ENCODE measurements around the gene CDC42BPG. TPM values are rescaled to one million over a fixed set of nuclear protein-coding genes. Genes with fewer than 3 reads are reported as not detected.

CDC42BPG gene
- total RNA-seq, 2 donors from 2014 or later = 17.2 to 24.0 TPM

DNA sequence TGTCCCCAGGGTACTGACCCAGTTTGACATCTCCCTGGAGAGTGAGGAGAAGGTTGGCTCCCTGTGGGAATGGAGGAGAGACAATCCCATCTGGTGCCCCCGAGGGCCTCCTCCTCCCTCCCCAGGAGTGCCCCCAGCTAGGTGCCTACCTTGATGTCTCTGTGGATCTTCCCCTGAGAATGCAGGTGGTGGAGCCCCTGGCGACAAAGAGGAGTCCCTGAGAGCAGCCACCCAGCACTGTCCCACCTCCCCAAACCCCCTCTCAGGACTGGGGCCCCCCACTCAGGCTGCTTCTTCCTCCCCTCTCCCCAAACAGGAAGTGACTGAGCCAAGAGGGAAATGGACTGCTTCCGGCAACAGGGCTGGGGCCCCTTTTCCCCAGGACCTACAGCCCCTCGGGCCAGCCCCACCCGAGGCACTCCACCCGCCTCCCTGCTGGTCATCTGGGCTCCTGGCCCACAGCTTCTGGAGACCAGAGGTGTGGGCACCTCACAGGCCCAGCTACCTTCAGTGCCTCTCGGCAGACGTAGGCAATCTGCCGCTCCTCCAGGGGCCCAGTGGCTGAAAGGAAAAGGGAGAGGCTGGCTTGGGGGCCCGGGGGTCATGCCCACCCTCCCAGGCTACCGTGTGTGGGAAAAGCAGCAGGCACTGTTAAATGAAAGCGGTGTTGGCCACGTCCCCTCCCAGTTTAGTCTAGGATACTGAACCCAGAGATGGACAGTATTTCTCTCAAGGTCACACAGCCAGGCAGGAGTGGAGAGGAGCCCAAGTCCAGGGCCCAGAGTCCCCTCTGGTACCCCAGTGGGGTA is 42.7 kb downstream of the CDC42BPG start:
- Histone ChIP-seq H3K27me3 (replicated peaks; ENCODE audit: insufficient read depth) (no peaks in the 10 kb centered on the region), H3K4me3 (no peak overlapping the region), H3K36me3 (peaks cover 0 to 7% of the 10 kb centered on the region in 2 donors), H3K9me3 (no peaks in the 10 kb centered on the region), H3K27ac (peak overlapping the region; percentile 78 to 83), H3K4me1 (replicated peaks) (peaks cover 7% of the 10 kb centered on the region)
- TF ChIP-seq POLR2A (IDR thresholded peaks at IDR 0.05) (no peak), POLR2AphosphoS5 (IDR thresholded peaks at IDR 0.05) (no peak)
- TF ChIP-seq, protein P1, sequence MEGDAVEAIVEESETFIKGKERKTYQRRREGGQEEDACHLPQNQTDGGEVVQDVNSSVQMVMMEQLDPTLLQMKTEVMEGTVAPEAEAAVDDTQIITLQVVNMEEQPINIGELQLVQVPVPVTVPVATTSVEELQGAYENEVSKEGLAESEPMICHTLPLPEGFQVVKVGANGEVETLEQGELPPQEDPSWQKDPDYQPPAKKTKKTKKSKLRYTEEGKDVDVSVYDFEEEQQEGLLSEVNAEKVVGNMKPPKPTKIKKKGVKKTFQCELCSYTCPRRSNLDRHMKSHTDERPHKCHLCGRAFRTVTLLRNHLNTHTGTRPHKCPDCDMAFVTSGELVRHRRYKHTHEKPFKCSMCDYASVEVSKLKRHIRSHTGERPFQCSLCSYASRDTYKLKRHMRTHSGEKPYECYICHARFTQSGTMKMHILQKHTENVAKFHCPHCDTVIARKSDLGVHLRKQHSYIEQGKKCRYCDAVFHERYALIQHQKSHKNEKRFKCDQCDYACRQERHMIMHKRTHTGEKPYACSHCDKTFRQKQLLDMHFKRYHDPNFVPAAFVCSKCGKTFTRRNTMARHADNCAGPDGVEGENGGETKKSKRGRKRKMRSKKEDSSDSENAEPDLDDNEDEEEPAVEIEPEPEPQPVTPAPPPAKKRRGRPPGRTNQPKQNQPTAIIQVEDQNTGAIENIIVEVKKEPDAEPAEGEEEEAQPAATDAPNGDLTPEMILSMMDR (IDR thresholded peaks at IDR 0.05) = no peak
- no peak for DNase-seq (ENCODE audit: low spot score)
- 48% methylated on average over 11 of the region's 13 CpGs for WGBS
- intact Hi-C loops (cut with DNase I) = loop anchor here (2.0 kb wide), 1 partner anchor 27 kb away; no protein-coding TSS in a partner anchor

DNA sequence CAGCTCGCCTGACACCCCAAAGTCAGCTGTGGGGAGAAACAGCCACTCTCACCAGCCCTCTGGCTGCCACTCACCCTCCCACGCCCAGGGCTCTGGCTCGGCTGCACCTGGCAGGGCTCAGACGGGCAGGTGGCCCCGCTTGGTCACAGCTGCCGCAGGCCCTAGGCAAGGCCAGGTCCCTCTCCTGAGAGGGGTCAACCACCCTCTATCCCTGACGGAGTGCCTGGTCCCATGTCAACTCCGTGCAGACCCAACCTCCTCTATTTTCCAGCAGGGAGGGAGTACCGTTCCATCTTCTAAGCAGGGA is 43.3 kb downstream of the CDC42BPG start:
- no peak overlapping the region for H3K4me3 ChIP-seq
- 74% methylated on average over 9 of the region's 9 CpGs for WGBS
- H3K27me3 ChIP-seq (replicated peaks; ENCODE audit: insufficient read depth) = no peaks in the 10 kb centered on the region
- no peak overlapping the region for H3K27ac ChIP-seq
- no peaks in the 10 kb centered on the region for H3K9me3 ChIP-seq
- DNase-seq (ENCODE audit: low spot score) = no peak
- intact Hi-C loops (cut with DNase I) = no loop called here
- peaks cover 5 to 7% of the 10 kb centered on the region in 2 donors for H3K36me3 ChIP-seq
- TF ChIP-seq POLR2AphosphoS5 (IDR thresholded peaks at IDR 0.05) = no peak
- H3K4me1 ChIP-seq (replicated peaks) = peaks cover 7% of the 10 kb centered on the region

DNA sequence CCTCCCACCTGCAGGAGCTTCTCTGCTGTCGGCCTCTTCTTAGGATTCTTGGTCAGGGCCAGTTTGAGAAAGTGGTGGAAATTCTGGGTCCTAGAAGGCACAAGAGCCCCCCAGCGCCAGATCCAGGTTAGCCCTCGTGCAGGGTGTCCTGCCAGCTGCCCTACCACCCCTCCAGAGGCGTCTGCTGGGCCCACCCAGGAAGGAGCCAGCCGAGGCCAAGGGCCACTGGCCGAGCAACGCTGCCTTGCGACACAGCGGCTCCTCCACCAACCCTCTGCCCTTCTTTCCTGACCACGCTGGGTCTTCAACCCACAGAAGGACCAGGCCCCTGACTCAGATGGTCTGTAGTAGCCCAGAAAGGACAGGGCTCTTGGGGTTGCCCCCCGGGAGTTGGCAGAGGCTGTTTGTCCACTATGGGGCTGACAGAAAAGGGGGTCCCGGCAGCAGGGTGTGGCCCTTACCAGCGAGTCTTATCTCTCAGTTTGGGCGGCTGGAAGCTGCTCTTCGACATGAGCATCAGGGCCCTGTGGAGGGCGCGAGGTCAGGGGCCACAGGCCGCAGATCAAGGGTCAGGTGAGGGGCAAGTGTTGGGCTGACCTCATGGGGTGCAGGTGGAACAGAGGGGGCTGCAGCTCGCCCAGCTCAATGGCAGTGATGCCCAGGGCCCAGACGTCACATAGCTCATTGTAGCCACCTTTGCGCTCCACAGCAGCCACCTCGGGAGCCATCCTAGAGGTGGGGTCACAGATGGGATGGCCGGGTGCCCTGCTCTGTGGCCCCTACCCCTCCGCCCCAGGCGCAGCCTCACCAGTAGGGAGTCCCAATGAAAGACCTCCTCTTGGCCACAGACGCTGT is 43.9 kb downstream of the CDC42BPG start:
- Histone ChIP-seq H3K27ac (no peak overlapping the region), H3K9me3 (no peaks in the 10 kb centered on the region), H3K4me3 (no peak overlapping the region), H3K36me3 (peaks cover 7 to 9% of the 10 kb centered on the region in 2 donors), H3K4me1 (replicated peaks) (peaks cover 7% of the 10 kb centered on the region), H3K27me3 (replicated peaks; ENCODE audit: insufficient read depth) (no peaks in the 10 kb centered on the region)
- 82% methylated on average over 26 of the region's 26 CpGs for WGBS
- TF ChIP-seq POLR2A (IDR thresholded peaks at IDR 0.05) (no peak), POLR2AphosphoS5 (IDR thresholded peaks at IDR 0.05) (no peak)
- TF ChIP-seq, protein P1 (IDR thresholded peaks at IDR 0.05) = no peak
- no peak for DNase-seq (ENCODE audit: low spot score)
- intact Hi-C loops (cut with DNase I) = no loop called here

DNA sequence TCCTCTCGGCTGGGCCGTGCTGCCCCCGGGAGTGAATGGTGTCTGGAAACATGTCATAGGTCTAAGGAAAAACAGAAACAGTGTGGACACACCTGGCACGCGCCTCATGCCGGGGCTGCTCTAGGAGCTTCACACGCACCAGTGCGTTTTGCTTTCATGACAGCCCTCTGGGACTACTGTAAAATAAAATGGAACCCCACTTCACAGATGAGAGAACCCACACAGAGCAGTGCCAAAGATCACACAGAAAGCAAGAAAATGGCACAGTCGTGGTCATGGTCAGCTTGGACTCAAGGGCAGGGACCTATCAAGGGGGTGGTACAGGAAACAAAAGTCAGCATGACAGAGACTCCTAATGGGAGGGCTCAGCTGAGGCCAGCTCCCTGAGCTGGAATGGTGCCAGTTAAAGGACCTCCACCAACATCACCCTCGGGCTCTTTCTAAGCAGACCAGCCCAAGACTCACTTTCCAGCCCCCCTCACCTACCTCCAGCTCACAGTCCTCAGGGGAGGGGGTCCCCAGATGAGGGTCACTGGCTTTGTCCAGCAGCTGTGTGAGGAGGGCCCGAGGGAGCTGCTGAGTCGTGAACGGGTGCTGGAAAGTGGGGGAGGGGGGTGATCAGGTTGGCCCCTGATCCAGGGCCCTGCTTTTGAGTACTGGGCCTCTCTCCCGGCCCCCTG is 44.7 kb downstream of the CDC42BPG start:
- no peak for DNase-seq (ENCODE audit: low spot score)
- Histone ChIP-seq H3K27ac (no peak overlapping the region), H3K4me3 (no peak overlapping the region), H3K4me1 (replicated peaks) (peaks cover 7% of the 10 kb centered on the region), H3K9me3 (no peaks in the 10 kb centered on the region), H3K36me3 (peaks cover 5 to 9% of the 10 kb centered on the region in 2 donors), H3K27me3 (replicated peaks; ENCODE audit: insufficient read depth) (no peaks in the 10 kb centered on the region)
- intact Hi-C loops (cut with DNase I) = no loop called here
- TF ChIP-seq, protein P1 (IDR thresholded peaks at IDR 0.05) = no peak
- TF ChIP-seq POLR2AphosphoS5 (IDR thresholded peaks at IDR 0.05) (no peak), POLR2A (IDR thresholded peaks at IDR 0.05) (no peak)
- WGBS = 75% methylated on average over 14 of the region's 14 CpGs

DNA sequence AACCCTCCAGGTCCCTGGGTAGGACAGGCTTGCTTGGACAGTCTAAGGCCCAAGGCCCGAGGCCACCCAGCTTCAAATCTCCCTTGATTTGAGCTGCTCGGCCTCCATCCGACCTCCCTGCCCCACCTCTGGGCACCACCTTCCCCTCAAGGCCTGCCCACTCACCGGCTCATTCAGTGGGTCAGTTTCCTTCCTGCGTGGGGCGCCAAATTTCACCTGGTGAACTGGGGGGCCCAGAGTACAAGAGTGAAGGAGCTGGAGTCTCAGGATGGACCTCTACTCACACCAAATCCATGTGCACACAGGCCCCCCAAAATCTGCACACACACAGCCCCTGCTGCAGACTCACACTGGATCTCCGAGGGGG is 45.2 kb downstream of the CDC42BPG start:
- no peak overlapping the region for H3K27ac ChIP-seq
- H3K4me1 ChIP-seq (replicated peaks) = peaks cover 6% of the 10 kb centered on the region
- DNase-seq (ENCODE audit: low spot score) = no peak
- no peak overlapping the region for H3K4me3 ChIP-seq
- no peak for TF ChIP-seq POLR2A (IDR thresholded peaks at IDR 0.05)
- no peaks in the 10 kb centered on the region for H3K27me3 ChIP-seq (replicated peaks; ENCODE audit: insufficient read depth)
- H3K36me3 ChIP-seq = peaks cover 3 to 9% of the 10 kb centered on the region in 2 donors
- H3K9me3 ChIP-seq = no peaks in the 10 kb centered on the region
- intact Hi-C loops (cut with DNase I) = no loop called here
- 80% methylated on average over 7 of the region's 7 CpGs for WGBS
